Smooth muscle cell (in vitro differentiated cells): ENCODE data around the gene R3HDM2. TPM values are rescaled to one million over a fixed set of nuclear protein-coding genes. Genes with fewer than 3 reads are reported as not detected.

Experiments
- DNase-seq: peaks from one replicate; lab custom pipeline; 2025; ENCODE audit not compliant: unreplicated experiment; lab: John Stamatoyannopoulos, UW
- H2AFZ ChIP-seq: fragments of 200-600 bp; sonication (generic); 2 replicates; pipeline ENCODE4 v1.6.0; 2016; ENCODE audit warnings: antibody characterized with exemption, low read depth, mild to moderate bottlenecking
- H3F3A ChIP-seq: fragments of 200-600 bp; sonication (generic); 2 replicates; pipeline ENCODE4 v1.6.0; 2017; ENCODE audit warnings: antibody characterized with exemption, low read depth
- H3K27ac ChIP-seq: fragments of 200-600 bp; sonication (generic); 2 replicates; pipeline ENCODE4 v1.5.1; 2016; ENCODE audit warnings: low read depth, mild to moderate bottlenecking
- H3K27me3 ChIP-seq: fragments of 200-600 bp; sonication (generic); 2 replicates; pipeline ENCODE4 v1.6.1; 2016; ENCODE audit warnings: low read depth, mild to moderate bottlenecking
- H3K36me3 ChIP-seq: fragments of 200-600 bp; sonication (generic); 2 replicates; pipeline ENCODE4 v1.5.1; 2016; ENCODE audit warnings: low read depth
- H3K4me1 ChIP-seq: fragments of 200-600 bp; sonication (generic); 2 replicates; pipeline ENCODE4 v1.5.1; 2016; ENCODE audit warnings: low read depth
- H3K4me2 ChIP-seq: fragments of 200-600 bp; sonication (generic); 2 replicates; pipeline ENCODE4 v1.6.0; 2016; ENCODE audit warnings: mild to moderate bottlenecking
- H3K4me3 ChIP-seq: fragments of 200-600 bp; sonication (generic); 2 replicates; pipeline ENCODE4 v1.5.1; 2016; ENCODE audit warnings: mild to moderate bottlenecking
- H3K79me2 ChIP-seq: fragments of 200-600 bp; sonication (generic); 2 replicates; pipeline ENCODE4 v1.6.0; 2016; ENCODE audit warnings: low read depth, mild to moderate bottlenecking
- H3K9ac ChIP-seq: fragments of 200-600 bp; sonication (generic); 2 replicates; pipeline ENCODE4 v1.6.0; 2016; ENCODE audit warnings: low read depth
- H3K9me3 ChIP-seq: fragments of 200-600 bp; sonication (generic); replicated peaks from 2 replicates; pipeline ENCODE4 v1.5.1; 2016; ENCODE audit warnings: low read depth
- H4K20me1 ChIP-seq: fragments of 200-600 bp; sonication (generic); 2 replicates; pipeline ENCODE4 v1.6.0; 2016; ENCODE audit warnings: low read depth
- WGBS: methylation state at CpG from one replicate; pipeline ENCODE4 v1.1.7; 2016; ENCODE audit warnings: low lambda C conversion rate; 5-methylcytosine and 5-hydroxymethylcytosine counted together
- polyA plus RNA-seq: library from polyadenylated mRNA; unstranded; fragments of >200 nt; fragmentation: Nextera tagmentation; extraction: Ambion mirVana; gene quantifications from 2 replicates; pipeline ENCODE4 v1.2.1, GENCODE V29; 2016
- total RNA-seq: library from RNA; depleted of rRNA; stranded (reverse); fragments of >200 nt; gene quantifications from 2 replicates; pipeline ENCODE4 v1.2.3, GENCODE V29; 2014
- TF ChIP-seq, protein P1 (sequence below): fragments of 200-600 bp; sonication (generic); IDR thresholded peaks from 2 replicates; pipeline ENCODE4 v1.5.1; 2017; ENCODE audit warnings: borderline replicate concordance, mild to moderate bottlenecking, antibody characterized with exemption; ENCODE audit not compliant: insufficient read depth, poor library complexity, severe bottlenecking

R3HDM2 gene
- total and polyA plus RNA-seq, 2 experiments from 2014 or later, result 12.2 to 16.0 TPM

DNA sequence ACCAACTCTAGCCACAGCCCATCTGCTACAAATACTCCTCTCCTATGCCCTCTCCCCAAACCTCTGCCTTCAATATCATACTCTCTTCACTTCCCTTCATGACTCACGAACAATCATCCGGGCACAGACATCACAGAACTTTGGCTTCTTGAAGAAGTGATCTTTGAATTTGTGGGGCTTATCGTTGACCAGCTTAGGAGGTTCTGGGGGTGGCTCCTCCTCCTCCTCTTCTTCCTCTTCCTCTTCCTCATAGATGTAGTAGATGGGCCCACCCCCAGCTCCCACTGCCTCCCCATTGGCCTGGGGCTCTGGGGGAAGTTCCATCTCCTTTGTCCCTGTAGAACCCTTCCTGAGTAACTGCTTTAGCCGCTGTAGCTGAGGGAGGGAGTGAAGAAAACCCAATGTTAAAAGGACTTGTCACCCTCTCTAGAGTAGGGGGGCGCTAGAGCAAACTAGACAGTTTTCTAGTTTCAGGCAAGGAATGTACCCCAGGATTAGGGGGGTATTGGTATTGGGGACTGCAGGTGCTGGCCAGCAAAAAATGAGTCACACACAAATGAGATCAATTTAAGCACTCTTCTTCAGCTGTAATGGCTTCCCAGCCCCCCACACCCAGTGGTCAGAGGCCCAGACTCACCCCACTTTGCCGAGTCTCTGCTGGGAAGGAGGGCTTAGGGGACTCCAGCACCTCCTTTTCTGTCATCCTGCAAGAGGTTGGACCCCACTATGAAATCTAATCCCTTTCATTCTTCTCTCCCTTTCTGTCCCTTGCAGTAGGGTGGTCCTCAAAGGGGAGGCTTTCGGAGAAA lies 181.7 kb downstream of the R3HDM2 start:
- no peak overlapping the region for H3K27ac ChIP-seq
- H4K20me1 ChIP-seq, result peaks cover 5% of the 10 kb centered on the region
- no peak overlapping the region for H3K4me3 ChIP-seq
- H3K4me2 ChIP-seq, result no peak overlapping the region
- WGBS, result 90% methylated on average over 7 of the region's 7 CpGs
- H3K4me1 ChIP-seq, result no peaks in the 10 kb centered on the region
- H3K9ac ChIP-seq, result no peak overlapping the region
- H3K9me3 ChIP-seq, result no peaks in the 10 kb centered on the region
- no peaks in the 10 kb centered on the region for H3K79me2 ChIP-seq
- TF ChIP-seq, protein P1, sequence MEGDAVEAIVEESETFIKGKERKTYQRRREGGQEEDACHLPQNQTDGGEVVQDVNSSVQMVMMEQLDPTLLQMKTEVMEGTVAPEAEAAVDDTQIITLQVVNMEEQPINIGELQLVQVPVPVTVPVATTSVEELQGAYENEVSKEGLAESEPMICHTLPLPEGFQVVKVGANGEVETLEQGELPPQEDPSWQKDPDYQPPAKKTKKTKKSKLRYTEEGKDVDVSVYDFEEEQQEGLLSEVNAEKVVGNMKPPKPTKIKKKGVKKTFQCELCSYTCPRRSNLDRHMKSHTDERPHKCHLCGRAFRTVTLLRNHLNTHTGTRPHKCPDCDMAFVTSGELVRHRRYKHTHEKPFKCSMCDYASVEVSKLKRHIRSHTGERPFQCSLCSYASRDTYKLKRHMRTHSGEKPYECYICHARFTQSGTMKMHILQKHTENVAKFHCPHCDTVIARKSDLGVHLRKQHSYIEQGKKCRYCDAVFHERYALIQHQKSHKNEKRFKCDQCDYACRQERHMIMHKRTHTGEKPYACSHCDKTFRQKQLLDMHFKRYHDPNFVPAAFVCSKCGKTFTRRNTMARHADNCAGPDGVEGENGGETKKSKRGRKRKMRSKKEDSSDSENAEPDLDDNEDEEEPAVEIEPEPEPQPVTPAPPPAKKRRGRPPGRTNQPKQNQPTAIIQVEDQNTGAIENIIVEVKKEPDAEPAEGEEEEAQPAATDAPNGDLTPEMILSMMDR, result no peak
- H3K27me3 ChIP-seq, result no peaks in the 10 kb centered on the region
- H3K36me3 ChIP-seq, result no peaks in the 10 kb centered on the region
- H3F3A ChIP-seq, result no peaks in the 10 kb centered on the region
- H2AFZ ChIP-seq, result no peak overlapping the region
- no peak for DNase-seq

- no peak overlapping the region for H3K4me3 ChIP-seq
- no peak overlapping the region for H3K9ac ChIP-seq
- H3K4me2 ChIP-seq, result no peak overlapping the region
- TF ChIP-seq, protein P1, result no peak
- H4K20me1 ChIP-seq, result peaks cover 21% of the 10 kb centered on the region
- no peaks in the 10 kb centered on the region for H3K9me3 ChIP-seq
- peaks cover 8% of the 10 kb centered on the region for H3K27me3 ChIP-seq
- no peak for DNase-seq
- H3K36me3 ChIP-seq, result no peaks in the 10 kb centered on the region
- H2AFZ ChIP-seq, result no peak overlapping the region
- H3K4me1 ChIP-seq, result peaks cover 8% of the 10 kb centered on the region
- no peaks in the 10 kb centered on the region for H3F3A ChIP-seq
- no peak overlapping the region for H3K27ac ChIP-seq
- no peaks in the 10 kb centered on the region for H3K79me2 ChIP-seq
- WGBS, result 65% methylated on average over 1 of the region's 1 CpG
Measured at GRCh38 chr12:57247041-57247440, 183.8 kb downstream of the R3HDM2 start.

GRCh38 chr12:57244312-57244696 lies 186.5 kb downstream of the R3HDM2 start:
- no peak for DNase-seq
- peaks cover 28% of the 10 kb centered on the region for H3K4me1 ChIP-seq
- H3K27me3 ChIP-seq, result peaks cover 18% of the 10 kb centered on the region
- no peak overlapping the region for H3K9ac ChIP-seq
- no peak overlapping the region for H3K27ac ChIP-seq
- H3K4me3 ChIP-seq, result no peak overlapping the region
- H3K9me3 ChIP-seq, result no peaks in the 10 kb centered on the region
- WGBS, result 84% methylated on average over 6 of the region's 6 CpGs
- no peak overlapping the region for H2AFZ ChIP-seq
- TF ChIP-seq, protein P1, result no peak
- H3K36me3 ChIP-seq, result no peaks in the 10 kb centered on the region
- H3F3A ChIP-seq, result no peaks in the 10 kb centered on the region
- H3K79me2 ChIP-seq, result no peaks in the 10 kb centered on the region
- H4K20me1 ChIP-seq, result peaks cover 35% of the 10 kb centered on the region
- no peak overlapping the region for H3K4me2 ChIP-seq
